UCSD-AML1 (cell line): ENCODE data around the gene TMEM176B.
"Not testable (repeated sequence)": the region's sequence is repeated elsewhere in the genome, so short reads cannot be mapped to it uniquely, and the experiment has no call there.

Experiments
- DNase-seq: peaks from one replicate; lab custom pipeline; 2025; ENCODE audit not compliant: unreplicated experiment; lab: John Stamatoyannopoulos, UW

The TMEM176B gene

DNA sequence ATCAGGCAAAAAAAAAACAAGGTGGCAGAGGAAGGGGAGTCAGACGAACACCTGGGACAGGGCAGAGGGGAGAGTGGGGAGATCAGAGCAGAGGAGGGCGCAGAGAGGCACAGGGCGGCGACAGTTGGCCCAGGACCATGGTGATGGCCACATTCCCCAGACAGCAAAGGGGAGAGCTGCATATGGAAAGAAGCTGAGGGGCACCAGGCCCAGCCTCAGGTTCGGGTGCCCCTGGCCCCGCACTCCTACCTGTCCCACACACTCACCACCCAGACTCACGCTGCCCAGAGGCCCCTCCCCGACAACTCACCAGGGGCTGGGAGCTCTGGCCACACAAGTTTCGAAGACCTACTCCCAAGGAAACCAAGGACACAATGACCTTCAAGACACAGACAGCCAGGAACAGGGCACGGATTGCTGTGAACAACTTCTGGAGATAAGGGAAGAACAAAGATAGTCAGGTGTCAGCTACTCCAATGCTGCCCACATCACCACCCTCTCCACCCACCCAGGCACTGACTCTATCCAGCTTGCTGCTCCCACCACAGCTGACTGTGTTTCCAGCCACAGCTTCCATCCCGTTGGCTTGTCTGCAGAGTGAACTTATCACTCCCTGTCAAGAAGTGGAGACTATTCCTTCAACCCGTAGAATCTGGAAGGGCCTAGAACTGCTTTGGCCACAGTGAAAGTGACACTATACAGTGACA lies 8.3 kb downstream of the TMEM176B start:
- no peak for DNase-seq

DNA sequence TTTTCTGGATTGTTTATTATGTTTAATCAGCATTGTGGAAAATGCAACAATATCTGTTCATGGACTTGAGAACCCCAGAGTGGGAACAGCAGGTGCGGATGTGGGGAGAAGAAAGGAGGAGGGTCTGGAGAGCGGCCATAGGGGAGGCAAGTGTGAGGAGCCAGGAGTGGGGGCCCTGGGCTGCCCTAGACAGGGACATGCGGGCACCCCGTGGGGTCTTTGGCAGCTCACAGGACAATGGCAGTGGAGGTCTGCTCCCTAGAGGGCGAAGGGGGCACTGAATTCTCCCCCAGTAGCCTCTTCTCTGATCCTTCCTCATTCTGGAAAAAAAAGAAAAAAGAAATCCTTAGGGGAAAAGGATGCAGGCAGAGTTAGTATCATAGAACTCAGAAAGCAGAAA lies 8.9 kb downstream of the TMEM176B start:
- DNase-seq = no peak

DNA sequence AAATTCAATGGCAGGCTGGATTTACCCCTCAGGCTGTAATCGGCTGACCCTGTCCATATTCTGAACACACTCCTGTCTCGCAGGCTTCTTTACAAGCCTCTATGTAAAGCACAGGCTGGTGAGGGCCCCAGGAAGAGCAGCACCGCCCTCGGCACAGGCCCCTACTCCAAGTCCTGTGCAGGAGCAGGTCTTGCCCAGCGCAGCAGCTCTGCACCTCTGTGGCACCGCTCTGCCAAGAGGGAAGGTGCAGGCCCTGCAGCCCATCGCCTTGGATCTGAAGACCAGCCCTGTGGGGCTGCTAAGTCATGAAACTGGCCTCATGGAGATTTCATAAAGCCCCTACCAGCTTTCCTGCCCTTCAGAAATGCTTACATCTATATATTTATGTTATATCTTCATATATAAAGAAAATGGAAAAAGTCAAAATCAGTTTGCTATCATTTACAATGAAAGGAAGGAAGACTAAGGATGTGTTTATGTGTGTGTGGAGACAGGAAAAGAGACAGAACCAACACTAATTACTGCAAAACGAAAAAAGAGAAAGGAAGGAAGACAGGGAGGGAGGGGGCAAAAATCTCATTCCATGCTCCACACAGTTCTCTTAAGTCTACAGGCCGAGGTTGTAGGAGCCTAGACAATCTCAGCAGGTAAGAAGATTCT lies 9.6 kb downstream of the TMEM176B start:
- no peak for DNase-seq

- DNase-seq = no peak
Measured at GRCh38 chr7:150788474-150789269, 11.5 kb downstream of the TMEM176B start.

GRCh38 chr7:150787321-150788281 lies 12.6 kb downstream of the TMEM176B start:
- no peak for DNase-seq

- DNase-seq = no peak
Measured at GRCh38 chr7:150784954-150785353, 15.2 kb downstream of the TMEM176B start.

GRCh38 chr7:150784120-150784736 lies 15.9 kb downstream of the TMEM176B start:
- no peak for DNase-seq

DNA sequence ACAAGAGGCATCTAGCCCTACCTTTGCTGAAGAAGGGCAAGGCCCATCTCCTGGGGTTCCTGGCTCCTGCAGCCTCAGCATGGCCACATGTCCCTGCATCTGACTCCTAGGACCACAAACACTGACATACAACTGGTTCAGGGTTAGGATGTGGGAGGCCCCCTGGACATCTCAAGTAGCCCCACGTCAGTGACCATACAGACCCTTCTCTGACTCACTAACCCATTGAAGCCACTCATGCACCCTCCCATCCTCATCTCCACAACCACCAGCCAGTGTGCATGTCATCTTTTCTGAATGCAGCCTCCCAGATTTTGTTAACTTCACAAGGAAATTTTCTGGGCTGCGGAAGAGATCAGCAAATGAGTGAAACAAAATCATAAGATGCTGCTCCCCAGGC lies 18.2 kb downstream of the TMEM176B start:
- no peak for DNase-seq

GRCh38 chr7:150781103-150781502 lies 19.1 kb downstream of the TMEM176B start:
- DNase-seq = no peak

- DNase-seq = no peak
Measured at GRCh38 chr7:150780292-150780691, 19.9 kb downstream of the TMEM176B start.

GRCh38 chr7:150778738-150779301 lies 21.3 kb downstream of the TMEM176B start:
- DNase-seq = peak; percentile 41

DNA sequence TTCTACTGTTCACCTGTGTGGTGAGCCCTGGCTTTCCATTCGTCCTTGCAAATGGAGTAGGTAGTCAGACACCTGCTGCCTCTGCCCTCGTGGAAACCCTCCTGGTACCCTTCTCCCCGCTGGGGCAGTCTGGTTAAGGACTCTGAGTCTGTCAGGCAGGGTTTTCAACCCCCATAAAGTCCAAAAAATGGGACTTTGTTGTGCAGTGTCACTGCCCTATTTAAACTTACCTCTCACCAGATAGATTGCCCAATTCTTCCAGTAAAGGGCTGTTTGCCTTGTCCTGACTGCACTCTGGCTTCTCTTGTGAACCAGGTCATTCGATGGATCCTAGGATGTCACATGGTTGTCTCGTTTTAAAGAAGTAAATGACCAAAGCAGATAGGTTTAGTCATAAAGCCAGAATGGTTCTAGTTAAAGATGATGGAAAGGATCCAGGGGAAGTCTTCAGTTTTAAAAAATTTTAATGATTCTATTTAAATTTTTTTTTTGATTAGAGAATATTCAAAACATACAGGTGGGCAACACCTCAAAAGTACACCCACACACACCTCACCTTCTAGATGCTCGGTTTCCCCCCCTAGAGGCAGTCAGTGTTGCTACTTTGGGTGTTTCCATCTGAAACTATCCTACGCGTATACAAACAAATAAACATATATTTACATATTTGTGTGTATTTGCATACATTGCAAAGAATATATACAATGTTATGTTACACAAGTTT lies 22.0 kb downstream of the TMEM176B start:
- no peak for DNase-seq

DNA sequence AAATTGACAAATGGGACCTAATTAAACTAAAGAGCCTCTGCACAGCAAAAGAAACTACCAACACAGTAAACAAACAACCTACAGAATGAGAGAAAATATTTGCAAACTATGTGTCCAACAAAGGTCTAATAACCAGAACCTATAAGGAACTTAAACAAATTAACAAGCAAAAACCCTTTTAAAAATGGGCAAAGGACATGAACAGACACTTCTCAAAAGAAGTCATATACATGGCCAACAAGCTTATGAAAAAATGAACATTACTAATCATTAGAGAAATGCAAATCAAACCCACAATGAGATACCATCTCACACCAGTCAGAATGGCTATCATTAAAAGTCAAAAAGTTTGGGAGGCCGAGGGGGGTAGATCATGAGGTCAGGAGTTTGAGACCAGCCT lies 26.0 kb downstream of the TMEM176B start:
- not testable (repeated sequence) for DNase-seq

GRCh38 chr7:150769768-150770167 lies 30.4 kb downstream of the TMEM176B start:
- no peak for DNase-seq

- DNase-seq = no peak
Measured at GRCh38 chr7:150766334-150766709, 33.8 kb downstream of the TMEM176B start.

- no peak for DNase-seq
Measured at GRCh38 chr7:150759479-150759878, 40.7 kb downstream of the TMEM176B start.

- DNase-seq = no peak
Measured at GRCh38 chr7:150756858-150757257, 43.3 kb downstream of the TMEM176B start.

DNA sequence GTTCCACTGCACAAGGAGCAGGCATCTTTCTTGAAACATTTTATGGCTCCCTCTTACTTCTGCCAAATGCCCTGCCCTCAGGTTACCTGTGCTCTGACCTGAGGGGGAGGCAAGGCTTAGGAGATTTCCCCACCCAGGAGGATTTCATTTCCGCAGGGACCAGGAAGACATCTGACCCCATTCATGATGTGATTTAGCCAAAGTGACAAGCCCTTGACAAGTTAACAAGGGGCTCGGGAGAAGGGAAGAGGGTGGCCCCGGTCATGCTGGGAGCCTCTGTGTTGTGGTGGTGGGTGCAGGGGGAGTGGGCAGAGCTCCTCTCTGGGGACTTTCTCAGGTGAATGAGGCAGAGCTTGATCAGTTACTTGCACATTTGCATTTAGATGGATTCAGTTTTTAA lies 44.0 kb downstream of the TMEM176B start:
- DNase-seq = no peak

DNA sequence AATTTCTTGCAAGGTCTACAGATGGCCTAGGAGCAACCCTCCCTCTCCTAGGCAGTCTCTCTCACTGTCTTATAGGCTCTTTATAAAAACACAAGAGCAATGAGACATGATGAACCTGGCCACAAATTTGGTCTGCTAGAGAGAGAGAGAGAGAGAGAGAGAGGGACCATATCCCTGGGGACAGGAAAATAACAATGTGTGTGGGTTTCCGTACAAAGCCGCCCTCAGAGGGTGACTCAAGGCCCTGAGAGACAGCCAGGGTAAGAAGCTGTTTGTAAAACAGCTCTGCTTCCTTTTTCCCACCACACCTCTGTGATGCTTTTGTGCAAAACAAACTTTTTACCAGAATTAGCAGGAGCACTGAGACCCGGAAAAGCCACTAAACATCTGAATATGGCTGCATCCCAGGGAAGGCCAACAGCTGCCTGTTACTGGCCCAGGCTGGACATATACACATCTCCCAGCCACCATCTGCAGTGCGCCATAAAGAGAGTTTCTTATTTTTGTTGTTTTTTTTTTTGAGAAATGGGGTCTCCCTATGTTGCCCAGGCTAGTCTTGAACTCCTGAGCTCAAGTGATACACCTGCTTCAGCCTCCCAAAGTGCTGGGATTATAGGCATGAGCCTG lies 44.6 kb downstream of the TMEM176B start:
- peak; percentile 31 for DNase-seq
